Measurements from ENCODE around the gene SZT2. TPM values are rescaled to one million over a fixed set of nuclear protein-coding genes. Genes with fewer than 3 reads are reported as not detected.

The SZT2 gene
- total RNA-seq, 1 donor from 2014 or later, result 17.0 TPM

DNA sequence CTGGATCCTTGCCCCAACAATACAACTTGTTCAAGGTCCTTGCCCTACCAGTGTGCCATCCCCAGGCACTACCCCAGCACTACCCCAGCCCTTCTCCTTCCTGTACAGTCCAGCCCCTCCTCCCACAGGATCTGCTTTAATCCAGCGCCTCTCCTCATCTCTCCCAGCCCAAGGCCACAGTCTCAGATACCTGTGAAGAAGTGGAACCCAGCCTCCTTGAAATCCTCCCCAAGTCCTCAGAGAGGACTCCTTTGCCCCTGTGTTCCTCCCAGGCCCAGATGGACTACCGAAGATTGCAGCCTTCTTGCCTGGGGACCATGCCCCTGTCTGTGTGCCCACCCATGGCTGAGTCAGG, 37.4 kb upstream of the SZT2 start:
- TF ChIP-seq, protein P1, sequence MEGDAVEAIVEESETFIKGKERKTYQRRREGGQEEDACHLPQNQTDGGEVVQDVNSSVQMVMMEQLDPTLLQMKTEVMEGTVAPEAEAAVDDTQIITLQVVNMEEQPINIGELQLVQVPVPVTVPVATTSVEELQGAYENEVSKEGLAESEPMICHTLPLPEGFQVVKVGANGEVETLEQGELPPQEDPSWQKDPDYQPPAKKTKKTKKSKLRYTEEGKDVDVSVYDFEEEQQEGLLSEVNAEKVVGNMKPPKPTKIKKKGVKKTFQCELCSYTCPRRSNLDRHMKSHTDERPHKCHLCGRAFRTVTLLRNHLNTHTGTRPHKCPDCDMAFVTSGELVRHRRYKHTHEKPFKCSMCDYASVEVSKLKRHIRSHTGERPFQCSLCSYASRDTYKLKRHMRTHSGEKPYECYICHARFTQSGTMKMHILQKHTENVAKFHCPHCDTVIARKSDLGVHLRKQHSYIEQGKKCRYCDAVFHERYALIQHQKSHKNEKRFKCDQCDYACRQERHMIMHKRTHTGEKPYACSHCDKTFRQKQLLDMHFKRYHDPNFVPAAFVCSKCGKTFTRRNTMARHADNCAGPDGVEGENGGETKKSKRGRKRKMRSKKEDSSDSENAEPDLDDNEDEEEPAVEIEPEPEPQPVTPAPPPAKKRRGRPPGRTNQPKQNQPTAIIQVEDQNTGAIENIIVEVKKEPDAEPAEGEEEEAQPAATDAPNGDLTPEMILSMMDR (IDR thresholded peaks at IDR 0.05; ENCODE audit: insufficient read depth, low read length, poor library complexity, severe bottlenecking), result no peak
- Histone ChIP-seq H3K4me3 (ENCODE audit: low read depth, low read length) (no peak overlapping the region), H3K27me3 (ENCODE audit: control insufficient read depth, insufficient read depth, low read length) (no peaks in the 10 kb centered on the region), H3K36me3 (ENCODE audit: control insufficient read depth, insufficient read depth, low read length) (no peaks in the 10 kb centered on the region)
- DNase-seq (ENCODE audit: low read depth), result no peak

GRCh38 chr1:43352881-43353280, 36.8 kb upstream of the SZT2 start:
- Histone ChIP-seq H3K36me3 (ENCODE audit: control insufficient read depth, insufficient read depth, low read length) (no peaks in the 10 kb centered on the region), H3K27me3 (ENCODE audit: control insufficient read depth, insufficient read depth, low read length) (no peaks in the 10 kb centered on the region), H3K4me3 (ENCODE audit: low read depth, low read length) (no peak overlapping the region)
- TF ChIP-seq, protein P1 (IDR thresholded peaks at IDR 0.05; ENCODE audit: insufficient read depth, low read length, poor library complexity, severe bottlenecking), result no peak
- DNase-seq (ENCODE audit: low read depth), result no peak

- no peak for DNase-seq (ENCODE audit: low read depth)
- Histone ChIP-seq H3K27me3 (ENCODE audit: control insufficient read depth, insufficient read depth, low read length) (no peaks in the 10 kb centered on the region), H3K4me3 (ENCODE audit: low read depth, low read length) (no peak overlapping the region), H3K36me3 (ENCODE audit: control insufficient read depth, insufficient read depth, low read length) (no peaks in the 10 kb centered on the region)
- TF ChIP-seq, protein P1 (IDR thresholded peaks at IDR 0.05; ENCODE audit: insufficient read depth, low read length, poor library complexity, severe bottlenecking), result no peak
Measured at GRCh38 chr1:43354471-43354870, 35.2 kb upstream of the SZT2 start.

GRCh38 chr1:43354936-43355335, 34.8 kb upstream of the SZT2 start:
- Histone ChIP-seq H3K36me3 (ENCODE audit: control insufficient read depth, insufficient read depth, low read length) (no peaks in the 10 kb centered on the region), H3K4me3 (ENCODE audit: low read depth, low read length) (no peak overlapping the region), H3K27me3 (ENCODE audit: control insufficient read depth, insufficient read depth, low read length) (no peaks in the 10 kb centered on the region)
- TF ChIP-seq, protein P1 (IDR thresholded peaks at IDR 0.05; ENCODE audit: insufficient read depth, low read length, poor library complexity, severe bottlenecking), result no peak
- DNase-seq (ENCODE audit: low read depth), result no peak

- Histone ChIP-seq H3K4me3 (ENCODE audit: low read depth, low read length) (no peak overlapping the region), H3K36me3 (ENCODE audit: control insufficient read depth, insufficient read depth, low read length) (no peaks in the 10 kb centered on the region), H3K27me3 (ENCODE audit: control insufficient read depth, insufficient read depth, low read length) (no peaks in the 10 kb centered on the region)
- TF ChIP-seq, protein P1 (IDR thresholded peaks at IDR 0.05; ENCODE audit: insufficient read depth, low read length, poor library complexity, severe bottlenecking), result no peak
- no peak for DNase-seq (ENCODE audit: low read depth)
Measured at GRCh38 chr1:43357251-43357650, 32.4 kb upstream of the SZT2 start.

DNA sequence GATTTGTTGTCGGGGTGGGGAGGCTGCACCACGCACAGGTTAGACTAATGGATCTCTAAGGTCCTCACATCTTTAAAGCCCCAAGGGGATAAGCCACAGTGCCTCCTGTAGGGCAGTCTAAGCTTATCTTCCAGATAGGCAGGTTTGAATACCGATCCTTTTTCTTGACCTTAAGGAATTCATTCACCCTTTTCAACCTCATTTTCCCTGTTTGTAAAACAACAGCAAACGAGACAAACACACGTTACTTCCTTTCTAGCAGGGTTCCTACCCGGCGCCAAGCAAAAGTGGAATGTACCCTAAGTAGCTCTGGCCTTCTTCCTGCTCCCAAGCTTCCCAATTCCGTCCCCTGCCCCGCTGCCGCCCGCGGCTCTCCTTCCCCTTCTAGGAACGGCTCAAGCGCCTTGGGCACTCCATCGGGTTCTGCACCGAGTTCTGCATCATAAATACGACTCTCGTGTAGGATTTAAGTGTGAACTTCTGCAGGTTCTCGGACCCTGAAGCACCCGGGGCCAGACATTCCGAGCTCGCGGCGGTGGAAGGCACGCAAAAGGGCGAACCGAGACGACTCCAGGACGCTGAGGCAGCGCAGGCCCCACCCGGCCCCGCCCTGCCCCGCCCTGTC, 31.5 kb upstream of the SZT2 start:
- no peaks in the 10 kb centered on the region for H3K36me3 ChIP-seq (ENCODE audit: control insufficient read depth, insufficient read depth, low read length)
- H3K4me3 ChIP-seq (ENCODE audit: low read depth, low read length), result peak overlapping the region; percentile 64
- TF ChIP-seq, protein P1 (IDR thresholded peaks at IDR 0.05; ENCODE audit: insufficient read depth, low read length, poor library complexity, severe bottlenecking), result peak; percentile 69
- no peaks in the 10 kb centered on the region for H3K27me3 ChIP-seq (ENCODE audit: control insufficient read depth, insufficient read depth, low read length)
- DNase-seq (ENCODE audit: low read depth), result no peak

All from kidney epithelial cell (primary cell).